ENCODE data around the gene TMEM170A.

DNA sequence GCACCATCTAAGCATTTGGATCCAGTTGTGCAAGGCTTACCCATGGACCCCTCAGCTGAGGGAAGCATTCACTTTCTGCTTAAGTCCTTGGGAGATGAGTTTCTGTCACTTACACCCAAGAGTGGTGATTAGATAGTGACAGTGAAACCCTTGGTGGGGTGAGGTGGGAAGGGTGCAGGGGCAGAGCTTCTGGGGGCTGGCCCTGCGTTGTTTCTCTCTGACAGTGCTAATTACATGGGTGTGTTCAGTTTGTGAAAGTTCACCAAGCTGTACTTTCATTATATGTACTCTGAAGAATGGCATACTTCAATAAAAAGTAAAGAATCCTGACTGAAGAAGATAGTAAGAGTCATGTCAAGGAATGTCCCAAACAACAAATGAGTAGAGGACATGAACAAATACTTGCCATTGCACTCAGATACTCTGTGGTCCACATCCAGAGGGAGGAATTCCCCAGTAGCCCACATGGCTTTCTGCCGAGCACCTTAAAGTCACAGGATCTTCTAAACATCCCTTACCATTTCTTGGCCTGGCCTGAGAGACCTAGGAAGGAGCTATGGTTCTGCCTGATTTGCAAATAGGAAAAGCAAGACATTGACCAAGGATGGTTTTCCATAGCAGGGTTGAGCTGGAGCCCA, 22.3 kb upstream of the TMEM170A start:
- TF ChIP-seq, protein P1, sequence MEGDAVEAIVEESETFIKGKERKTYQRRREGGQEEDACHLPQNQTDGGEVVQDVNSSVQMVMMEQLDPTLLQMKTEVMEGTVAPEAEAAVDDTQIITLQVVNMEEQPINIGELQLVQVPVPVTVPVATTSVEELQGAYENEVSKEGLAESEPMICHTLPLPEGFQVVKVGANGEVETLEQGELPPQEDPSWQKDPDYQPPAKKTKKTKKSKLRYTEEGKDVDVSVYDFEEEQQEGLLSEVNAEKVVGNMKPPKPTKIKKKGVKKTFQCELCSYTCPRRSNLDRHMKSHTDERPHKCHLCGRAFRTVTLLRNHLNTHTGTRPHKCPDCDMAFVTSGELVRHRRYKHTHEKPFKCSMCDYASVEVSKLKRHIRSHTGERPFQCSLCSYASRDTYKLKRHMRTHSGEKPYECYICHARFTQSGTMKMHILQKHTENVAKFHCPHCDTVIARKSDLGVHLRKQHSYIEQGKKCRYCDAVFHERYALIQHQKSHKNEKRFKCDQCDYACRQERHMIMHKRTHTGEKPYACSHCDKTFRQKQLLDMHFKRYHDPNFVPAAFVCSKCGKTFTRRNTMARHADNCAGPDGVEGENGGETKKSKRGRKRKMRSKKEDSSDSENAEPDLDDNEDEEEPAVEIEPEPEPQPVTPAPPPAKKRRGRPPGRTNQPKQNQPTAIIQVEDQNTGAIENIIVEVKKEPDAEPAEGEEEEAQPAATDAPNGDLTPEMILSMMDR (conservative IDR thresholded peaks at IDR 0.05) = no peak
- no peak for TF ChIP-seq EZH2 (IDR thresholded peaks at IDR 0.05; ENCODE audit: low read depth)
